GM21737 (cell line): ENCODE measurements around the gene CCL14.
"Not testable (repeated sequence)": the region's sequence is repeated elsewhere in the genome, so short reads cannot be mapped to it uniquely, and the experiment has no call there.

Experiments
- ATAC-seq: cut with Tn5 transposase; IDR thresholded peaks from one replicate; pipeline ENCODE4 v1.9.1; 2021; ENCODE audit warnings: mild to moderate bottlenecking, moderate library complexity; ENCODE audit not compliant: unreplicated experiment

The CCL14 gene

DNA sequence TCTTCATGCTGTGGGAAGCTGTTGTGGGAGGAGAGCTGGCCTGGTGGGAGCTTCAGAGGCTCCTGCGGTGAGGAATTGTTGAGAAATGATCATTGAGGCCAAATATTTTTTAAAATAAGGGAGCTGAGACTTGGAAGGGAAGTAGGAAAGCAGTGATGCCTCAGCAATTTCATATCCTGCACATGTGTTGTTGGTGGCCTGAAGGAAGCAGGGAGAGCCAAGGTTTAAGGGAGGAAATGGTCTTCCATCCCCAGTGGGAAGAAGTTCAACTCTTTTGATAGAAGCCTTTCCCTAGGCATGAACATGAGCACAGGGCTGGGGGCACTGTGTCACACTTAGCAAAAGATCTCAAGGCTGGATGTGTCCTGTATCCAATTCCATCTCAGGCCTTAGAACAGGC lies at the start of gene CCL14:
Gene CCL14, minus strand, starts transcription at position 87 of the 400 bp plus-strand sequence. Its CDS starts 80 bp downstream, at position 7.
- no peak for ATAC-seq

DNA sequence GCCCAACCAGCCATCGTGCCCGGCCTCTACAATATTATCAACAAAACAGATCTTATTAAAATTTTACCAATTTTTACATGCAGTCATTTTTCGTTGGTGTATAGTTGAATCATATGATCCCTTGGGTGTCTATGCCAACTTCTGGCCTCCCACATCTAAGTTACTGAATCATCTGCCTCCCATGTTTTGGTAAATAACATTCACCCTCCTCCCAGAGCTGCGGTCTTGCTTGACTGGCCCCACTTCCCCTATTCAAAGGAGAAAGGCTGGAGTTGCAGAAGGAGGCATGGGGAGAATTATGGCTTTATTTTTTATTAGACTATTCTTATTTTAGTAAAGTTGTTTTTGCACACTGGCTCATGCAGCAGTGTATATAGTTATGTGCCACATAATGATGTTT lies 49.7 kb upstream of the CCL14 start:
- no peak for ATAC-seq

DNA sequence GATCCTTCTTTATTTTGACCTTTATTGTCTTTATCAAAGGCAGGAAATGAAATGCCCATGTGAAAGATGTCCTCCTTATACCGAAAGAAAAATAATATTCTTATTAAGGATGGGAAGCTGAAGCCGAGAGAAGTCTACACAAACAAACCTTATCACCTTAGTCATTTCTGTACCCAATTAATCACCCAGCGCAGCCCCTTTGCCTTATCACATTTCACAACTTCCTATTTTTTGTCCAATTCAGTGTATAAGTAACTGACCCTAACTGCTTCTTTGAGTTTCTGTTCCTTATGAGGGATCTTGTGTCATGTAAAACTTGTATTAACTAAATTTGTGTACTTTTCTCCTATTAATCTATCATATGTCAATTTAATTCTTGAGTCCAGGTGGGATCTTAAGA lies 47.6 kb upstream of the CCL14 start:
- ATAC-seq, result no peak

DNA sequence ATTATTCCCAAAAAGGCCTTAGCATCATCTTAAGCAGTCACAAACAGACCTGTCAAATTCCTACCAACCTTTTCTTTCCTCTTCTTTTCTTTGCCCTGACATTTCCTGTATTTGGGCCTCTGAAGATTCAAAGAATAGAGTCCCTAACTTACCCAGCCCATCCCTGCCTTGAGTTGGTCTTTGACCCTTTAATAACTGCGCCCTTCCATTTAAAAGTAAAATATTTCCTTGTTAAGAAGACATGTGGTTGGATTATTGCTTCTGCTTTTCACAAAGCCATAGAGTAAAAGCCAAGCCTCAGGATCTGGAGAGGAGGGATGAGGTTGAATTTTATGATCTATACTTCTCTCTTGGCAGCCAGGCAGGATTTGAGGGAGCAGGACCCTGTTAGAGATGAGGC lies 44.4 kb upstream of the CCL14 start:
- no peak for ATAC-seq

DNA sequence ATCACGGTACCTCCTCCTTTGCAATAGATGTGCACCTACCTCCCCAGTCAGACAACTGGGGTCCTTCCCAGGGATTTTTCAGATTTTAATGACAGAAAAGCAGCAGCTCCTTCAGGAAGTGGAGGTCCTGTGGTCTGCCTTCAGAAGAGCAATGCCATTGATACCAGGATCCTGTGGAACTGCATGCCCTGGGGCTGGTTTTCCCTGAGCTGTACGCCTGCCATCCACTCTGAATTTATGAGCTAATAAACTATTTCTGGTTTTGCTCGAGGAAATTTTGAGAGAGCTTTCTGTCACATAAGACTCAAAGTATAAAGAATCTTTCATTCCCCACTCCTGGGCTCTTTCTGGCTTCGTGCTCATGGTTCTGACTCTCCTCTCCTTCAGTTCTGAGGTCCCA lies 41.2 kb upstream of the CCL14 start:
- no peak for ATAC-seq

DNA sequence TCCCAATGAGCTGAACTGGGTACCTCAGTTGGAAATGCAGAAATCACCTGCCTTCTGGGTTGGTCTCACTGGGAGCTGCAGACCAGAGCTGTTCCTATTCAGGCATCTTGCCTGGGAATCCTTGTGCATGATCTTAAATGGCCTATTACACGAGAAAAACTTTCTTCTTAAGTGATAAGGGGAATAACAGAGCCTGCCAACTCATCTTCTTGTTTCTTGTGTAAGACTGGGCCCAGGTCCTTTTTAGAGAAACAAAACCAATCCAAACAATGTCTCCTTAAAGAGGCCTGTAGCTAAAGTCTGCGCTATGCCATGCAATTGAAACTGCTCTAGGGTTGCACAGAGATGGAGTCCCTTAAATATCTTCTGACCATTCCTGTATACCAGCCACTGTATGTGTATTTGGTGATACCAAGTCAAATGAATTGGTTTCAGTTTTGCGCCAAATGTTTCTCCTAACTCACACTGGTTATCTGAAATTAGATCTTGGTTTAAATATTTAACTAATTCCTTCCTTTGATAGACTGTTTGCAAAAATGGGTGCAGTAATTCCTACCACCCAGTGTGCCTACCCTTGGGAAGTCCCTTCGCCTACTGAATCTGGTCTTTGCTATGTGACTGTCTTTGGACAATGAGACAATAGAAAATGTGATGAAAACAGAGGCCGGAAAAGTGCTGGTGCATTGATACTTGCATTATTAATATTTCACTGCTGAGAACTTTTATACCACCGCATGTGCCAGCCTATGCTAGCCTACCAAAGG lies 37.8 kb upstream of the CCL14 start:
- ATAC-seq, result no peak

DNA sequence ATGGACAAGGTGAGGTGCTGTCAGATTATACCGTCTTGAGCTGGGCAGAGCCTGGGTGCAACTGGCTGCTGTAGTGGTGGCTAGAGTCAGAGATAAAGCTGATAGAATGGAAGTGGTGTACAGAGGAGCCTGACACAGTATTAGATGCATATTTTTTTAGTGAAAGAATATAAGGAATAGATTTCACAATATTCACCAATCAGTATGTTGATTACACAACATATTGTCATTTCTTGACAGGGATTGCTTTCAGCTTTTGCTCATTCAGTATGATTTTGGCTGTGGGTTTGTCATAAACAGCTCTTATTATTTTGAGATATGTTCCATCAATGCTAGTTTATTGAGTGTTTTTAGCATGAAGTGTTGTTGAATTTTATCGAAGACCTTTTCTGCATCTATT lies 32.9 kb upstream of the CCL14 start:
- ATAC-seq, result no peak

DNA sequence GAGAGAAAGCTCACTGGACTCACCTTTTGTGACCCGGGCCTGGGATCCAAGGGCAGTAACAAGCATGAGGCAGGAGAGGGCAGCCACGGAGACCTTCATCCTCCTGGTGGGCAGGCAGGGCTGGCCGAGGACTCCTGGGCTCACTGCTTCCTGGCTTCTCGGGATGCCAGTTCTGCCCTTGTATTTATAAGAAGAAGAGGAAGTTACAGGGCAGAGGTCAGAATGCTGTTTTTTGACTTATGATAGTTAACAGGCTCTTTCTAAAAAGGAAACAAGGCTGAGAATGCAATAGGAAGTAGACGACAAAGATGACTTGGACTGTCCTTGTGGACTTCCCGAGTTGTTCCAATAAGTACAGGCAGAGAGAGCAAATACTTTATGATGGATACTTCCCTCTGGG lies 31.3 kb upstream of the CCL14 start, which contains the start of gene CCL23:
Gene CCL23, minus strand, starts transcription at position 174 of the 400 bp plus-strand sequence. Its CDS starts 75 bp downstream, at position 99.
- no peak for ATAC-seq

DNA sequence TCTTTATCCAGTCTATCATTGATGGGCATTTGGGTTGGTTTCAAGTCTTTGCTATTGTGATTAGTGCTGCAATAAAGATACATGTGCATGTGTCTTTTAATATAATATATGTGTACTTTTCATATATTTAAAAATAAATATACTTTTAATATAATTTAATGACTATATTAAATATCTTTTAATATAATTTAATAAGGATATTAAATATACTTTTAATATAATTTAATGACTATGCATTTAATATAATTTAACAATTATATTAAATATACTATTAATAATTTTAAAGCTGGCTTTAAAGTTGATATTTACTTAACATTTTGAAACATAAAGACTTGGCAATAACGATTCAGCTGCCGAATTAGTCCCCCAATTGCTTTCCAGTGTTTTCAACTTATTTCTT lies 30.0 kb upstream of the CCL14 start:
- no peak for ATAC-seq

DNA sequence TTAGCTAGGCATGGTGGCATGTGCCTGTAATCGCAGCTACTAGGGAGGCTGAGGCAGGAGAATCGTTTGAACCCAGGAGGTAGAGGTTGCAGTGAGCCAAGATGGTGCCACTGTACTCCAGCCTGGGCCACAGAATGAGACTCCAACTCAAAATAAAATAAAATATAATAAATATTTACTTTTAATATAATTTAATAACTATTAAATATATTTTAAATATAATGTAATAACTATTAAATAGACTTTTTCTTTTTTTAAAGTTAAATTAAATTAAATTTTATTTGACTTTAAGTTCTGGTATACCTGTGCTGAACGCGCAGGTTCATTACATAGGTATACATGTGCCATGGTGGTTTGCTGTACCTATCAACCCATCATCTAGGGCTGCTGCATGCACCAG lies 29.4 kb upstream of the CCL14 start:
- not testable (repeated sequence) for ATAC-seq

DNA sequence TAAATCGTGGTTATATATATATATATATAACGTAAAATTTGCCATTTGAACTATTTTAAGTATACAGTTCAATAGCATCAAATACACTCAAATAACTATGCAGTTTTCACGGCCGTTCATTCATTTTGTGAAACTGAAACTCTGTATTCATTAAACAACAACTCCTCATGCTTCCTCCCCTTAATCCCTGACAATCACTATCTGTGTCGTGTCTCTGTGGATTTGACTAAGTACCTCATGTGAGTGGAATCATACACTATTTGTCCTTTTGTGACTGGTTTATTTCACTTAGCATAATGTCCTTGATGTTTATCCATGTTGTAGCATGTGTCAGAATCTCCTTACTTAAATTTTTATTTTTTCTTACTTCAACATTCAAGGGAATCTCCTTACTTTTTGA lies 28.4 kb upstream of the CCL14 start:
- ATAC-seq, result no peak

DNA sequence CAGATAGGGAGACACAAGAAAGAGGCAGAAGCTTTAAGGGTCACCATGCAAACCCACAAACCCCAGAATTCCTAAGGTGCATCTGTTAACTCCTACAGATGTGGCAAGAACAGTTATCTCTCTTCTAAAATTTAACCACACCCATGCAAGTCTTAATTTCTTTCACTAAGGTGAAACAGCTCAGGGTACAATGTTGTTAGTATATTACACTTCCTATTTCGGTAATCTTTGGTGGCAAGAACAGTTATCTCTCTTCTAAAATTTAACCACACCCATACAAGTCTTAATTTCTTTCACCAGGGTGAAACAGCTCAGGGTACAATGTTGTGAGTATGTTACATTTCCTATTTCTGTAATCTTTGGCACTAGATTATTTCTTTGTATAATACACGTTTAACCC lies 24.7 kb upstream of the CCL14 start:
- no peak for ATAC-seq

DNA sequence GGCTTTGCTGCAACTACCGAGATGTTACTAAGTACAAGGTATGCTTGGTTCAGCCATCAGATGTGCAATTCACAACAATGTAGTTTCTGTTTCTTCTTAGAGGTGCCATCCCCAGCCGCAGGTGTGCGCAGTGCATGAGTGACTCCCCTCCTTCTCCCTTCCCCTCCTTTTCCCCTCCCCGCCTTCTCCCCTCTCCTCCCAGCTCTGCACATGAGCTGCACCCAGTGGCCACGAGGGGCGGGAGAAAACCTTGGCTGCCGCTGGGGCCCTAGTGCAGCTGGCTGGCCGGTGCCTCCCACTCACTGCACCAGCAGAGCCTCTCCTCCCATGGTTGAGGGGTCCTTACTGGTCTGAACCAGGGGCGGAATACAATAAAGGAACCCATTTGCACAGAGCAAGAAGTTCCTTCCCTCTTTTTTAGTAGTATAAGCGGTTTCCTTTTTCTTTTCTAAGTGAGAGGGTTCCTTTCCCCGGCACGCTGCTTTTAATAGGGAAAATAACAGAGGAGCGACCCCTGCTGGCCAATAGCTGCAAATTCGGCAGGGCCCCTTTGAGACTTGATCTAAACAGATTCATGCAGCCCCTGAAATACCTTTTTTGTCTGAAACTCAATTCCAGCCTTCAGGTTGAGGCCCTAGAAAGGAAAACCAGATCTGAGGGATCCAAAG lies 22.6 kb upstream of the CCL14 start:
- ATAC-seq, result no peak

DNA sequence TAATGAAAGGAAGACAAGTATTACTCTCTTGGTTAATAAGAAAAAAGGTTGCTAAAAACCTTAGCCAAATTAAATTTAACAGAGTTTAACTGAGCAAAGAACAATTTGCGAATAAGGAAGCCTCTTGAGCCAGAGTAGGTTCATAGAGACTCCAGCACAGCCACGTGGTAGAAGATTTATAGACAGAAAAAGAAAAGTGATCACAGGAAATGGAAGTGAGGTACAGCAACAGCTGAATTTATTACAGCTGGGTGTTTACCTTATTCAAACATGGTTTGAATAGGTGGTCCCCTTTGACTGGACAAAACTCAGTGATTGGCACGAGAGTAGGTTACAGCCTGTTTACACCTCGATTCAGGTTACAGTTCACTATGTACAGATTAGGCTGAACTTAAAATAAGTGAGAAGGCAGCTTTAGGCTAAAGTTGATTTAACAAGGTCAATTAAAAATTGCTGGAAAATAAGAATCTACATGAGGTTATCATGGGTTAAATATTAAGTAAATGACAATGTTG lies 18.1 kb upstream of the CCL14 start:
- ATAC-seq, result no peak

DNA sequence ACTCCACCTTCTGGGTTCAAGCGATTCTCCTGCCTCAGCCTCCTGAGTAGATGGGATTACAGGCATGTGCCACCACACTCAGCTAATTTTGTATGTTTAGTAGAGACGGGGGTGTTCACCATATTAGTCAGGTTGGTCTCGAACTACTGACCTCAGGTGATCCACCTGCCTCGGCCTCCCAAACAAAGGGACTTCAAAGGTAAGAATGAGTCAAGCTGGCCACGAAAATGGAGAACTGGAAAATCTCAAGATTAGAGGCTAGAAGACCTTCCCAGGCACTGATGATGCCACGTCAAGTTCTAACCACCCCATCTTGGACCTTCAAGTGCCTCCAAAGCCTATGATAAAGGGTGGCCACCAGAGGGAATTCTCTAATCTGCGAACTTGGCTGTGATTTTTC lies 16.1 kb upstream of the CCL14 start:
- ATAC-seq, result no peak

DNA sequence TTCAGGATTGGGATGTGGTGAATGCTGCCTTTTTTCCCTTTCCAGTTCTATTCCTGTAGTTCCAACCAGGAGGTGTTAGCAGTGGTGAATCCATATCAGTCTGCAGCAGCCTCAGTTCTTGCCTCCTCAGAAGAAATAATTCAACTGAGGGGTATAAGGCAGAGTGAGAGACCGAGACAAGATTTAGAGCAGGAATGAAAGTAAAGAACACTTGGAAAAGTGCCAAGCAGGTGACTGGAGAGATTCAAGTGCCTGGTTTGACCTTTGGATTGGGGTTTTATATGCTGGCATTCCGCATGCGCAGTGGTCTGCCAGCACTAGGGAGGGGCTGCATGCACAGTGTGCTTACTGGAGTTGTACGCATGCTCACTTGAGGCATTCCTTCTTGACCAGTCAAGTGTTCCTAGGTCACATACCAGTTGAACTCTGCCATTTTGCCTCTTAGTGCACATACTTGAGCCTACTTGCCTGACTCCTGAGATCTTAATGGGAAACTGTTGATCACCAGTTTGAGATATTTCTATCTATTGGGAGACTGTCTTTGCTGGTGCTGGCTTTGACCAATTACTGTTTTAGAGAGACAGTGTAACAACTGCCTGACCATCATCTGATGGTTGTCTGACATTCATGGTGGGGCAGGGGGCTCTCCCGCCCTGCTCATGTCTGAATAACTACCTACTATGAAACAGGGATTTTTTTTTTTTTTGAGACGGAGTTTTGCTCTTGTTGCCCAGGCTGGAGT lies 15.5 kb upstream of the CCL14 start:
- ATAC-seq, result no peak

DNA sequence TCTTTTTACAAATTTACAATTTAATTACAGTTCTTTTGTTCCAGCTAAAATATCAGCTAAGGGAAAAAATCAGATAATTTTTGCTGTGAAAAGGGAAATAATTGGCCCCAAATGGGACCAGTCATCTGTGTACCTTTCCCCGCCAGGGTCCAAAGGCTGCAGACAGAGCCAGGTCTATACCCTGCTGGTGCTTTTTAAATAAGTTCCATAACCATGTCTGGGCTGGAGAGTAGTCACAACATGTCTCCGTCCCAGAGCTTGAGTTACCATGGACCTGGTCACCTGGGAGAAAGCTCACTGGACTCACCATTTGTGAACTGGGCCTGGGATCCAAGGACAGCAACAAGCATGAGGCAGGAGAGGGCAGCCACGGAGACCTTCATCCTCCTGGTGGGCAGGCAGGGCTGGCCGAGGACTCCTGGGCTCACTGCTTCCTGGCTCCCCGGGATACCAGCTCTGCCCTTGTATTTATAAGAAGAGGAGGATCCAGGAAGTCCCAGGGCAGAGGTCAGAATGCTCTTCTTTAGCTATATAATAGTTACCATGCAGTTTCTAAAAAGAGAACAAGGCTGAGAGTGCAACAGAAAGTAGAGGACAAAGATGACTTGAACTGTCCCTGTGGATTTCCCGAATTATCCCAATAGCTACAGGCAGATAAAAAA lies 14.7 kb upstream of the CCL14 start, which contains the start of gene CCL15:
Gene CCL15, minus strand, starts transcription at position 444 of the 662 bp plus-strand sequence. Its CDS starts 61 bp downstream, at position 383.
- no peak for ATAC-seq

DNA sequence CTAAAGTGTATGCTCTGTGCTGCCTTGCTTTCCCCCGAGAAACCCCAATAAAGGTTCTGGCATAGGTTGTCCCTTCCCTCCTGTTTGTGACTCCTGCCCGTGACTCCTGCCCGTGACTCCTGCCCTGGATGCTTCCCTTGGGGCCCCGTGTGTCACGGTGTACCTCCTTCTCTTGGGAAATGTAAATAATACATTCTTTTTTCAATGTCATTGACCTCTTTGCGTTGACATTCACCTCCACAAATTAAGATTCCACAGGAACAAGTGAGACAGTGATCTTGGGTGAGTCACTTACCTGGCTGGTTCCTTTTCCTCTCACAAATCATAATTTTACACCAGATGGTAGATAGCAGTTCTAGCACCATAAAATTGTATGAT lies 14.2 kb upstream of the CCL14 start:
- no peak for ATAC-seq

DNA sequence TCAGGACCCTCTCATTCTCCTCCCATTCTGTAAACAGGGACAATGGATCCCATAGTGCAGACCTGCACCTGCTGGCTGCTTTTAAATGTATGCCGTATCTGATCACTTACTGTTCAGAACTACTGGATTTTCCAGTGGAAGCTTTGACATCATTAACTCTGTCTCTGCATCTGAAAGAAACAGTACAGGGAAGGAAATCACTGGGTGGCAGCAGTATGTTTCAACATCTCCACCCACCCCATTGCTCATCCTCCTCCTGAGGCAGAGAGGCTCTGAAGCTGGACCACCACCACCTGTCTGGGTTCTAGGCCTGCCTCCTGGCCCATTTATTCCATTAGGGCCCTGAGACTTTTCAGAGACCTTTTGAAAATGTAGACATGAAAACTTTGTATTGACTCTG lies 12.2 kb upstream of the CCL14 start:
- ATAC-seq, result no peak

DNA sequence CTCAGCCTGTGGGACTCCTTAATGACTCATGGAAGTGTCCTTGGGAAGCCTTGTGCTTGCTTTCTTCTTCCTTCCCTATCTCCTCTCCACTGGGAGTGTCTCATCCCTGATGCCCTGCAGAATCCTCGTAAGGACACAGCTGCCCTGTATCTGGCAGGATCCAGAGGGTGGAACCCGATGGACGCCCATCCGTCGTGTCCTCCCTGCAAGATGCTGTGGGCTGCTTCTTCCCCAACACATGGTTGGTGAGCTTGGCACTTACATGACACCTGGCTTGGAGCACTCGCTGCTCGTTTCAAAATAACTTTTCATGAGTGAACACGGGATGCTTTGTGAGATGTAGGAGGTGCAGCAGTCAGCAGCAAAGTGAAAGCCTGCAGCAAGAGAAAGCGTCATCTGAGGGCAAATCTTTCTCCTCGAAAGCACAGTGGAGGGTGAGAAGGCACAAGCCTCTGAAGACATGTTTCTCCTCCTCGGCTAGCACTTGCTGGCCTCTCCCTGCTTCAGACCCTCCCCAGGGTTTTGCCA lies 11.6 kb upstream of the CCL14 start:
- ATAC-seq, result no peak

DNA sequence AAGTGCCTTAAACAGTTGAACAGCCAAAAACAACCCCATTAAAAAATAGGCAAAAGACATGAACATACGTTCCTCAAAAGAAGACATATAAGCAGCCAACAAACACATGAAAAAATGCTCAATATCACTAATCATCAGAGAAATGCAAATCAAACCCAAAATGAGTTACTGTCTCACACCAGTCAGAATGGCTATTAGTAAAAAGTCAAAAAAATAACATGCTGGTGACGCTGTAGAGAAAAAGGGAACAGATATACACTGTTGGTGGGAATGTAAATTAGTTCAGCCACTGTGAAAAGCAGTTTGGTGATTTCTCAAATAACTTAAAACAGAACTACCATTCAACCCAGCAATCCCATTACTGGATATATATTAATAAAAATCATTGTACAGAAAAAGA lies 8.8 kb upstream of the CCL14 start:
- not testable (repeated sequence) for ATAC-seq
